ENCODE data around the gene ALMS1.
"Not testable (repeated sequence)": the region's sequence is repeated elsewhere in the genome, so short reads cannot be mapped to it uniquely, and the experiment has no call there.

Gene ALMS1

DNA sequence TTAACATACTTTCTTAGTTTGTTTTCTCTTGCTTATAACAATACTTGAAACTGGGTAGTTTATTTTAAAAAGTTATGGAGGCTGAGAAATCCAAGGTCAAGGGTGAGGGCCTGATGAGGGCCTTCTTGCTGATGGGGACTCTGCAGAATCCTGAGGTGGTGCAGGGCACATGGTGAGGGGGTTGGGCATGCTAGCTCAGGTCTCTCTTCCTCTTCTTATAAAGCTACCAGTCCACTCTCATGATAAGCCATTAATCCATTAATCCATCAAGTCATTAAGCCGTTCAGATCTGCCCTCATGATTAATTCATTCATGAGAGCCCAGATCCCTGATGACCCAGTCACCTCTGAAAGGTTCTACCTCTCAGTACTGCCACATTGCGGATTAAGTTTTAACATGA is 21.4 kb downstream of the ALMS1 start:
- DNase-seq = no peak

DNA sequence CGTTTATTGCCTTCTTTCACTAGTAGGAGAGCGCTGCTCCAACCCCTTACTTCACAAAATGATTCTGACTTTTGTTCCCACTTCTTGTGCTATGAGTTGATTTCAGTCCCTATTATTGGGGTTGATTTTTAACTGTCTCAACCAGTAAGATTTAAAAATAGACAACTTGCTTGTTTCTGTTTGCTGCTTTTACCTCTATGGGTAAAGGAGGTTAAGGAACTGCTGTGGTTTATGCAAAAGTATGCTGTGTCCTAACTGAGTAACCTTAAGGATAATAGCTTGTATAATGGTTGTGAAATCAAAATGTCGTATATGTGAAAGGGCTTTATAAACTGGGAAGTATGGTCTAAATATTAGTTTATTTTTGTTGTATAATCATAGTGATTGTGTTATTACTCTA is 22.6 kb downstream of the ALMS1 start:
- no peak for DNase-seq

DNA sequence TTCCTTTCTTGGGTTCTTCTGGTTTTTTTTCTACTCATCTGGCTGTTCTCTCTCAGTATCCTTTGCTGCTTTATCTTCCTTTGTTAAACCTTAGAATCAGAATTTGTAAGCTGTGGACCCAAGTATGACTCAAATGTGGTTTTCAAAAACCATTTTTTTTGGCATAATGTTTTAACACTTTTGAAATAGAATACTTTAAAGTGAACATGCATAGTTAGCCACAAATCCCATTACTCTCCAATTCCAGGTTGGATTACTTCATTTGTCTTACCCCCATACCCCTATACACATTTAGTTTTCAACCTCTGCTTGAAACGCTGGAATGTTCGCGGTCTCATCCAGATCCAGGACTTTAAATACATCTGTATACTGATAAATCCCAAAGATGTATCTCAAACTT is 29.1 kb downstream of the ALMS1 start:
- peak; percentile 18 for DNase-seq

DNA sequence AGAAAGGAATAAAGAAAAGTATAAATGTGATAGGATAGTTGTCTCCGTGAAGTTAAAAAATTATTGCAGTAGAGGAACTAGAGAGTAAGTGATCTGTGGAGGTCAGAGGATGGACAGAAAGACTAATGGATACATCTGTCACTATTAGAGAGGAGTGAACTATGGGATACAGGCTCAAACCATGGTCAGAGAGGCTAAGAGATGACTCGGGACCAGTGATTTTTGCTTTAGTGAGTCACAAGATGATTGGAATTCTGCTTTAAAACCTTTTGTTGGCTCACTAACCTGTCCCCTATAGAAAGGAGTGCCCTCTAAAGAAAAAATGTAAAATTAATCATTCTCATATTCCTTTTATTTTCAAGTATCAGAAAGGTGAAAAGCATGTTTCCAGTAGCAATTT is 30.3 kb downstream of the ALMS1 start:
- no peak for DNase-seq

DNA sequence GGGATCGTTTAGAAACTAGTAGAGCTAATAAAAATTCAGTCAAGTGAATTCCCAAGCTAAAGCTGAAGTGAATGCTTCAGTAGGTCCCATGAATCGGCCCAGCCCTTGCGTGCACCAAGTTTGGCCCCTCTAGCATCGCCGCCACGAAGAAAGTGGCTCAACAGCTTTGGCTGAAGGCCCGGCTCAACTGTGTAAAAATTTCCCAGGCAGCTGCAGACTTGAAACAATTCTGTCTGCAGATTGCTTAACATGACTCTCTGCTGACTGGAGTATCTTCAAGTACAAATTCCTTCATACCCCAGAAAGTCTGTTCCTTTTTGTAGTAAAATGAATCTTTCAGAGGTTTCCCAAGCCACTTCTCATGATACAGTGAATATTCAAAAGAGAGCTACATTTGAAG is 32.7 kb downstream of the ALMS1 start:
- no peak for DNase-seq

DNA sequence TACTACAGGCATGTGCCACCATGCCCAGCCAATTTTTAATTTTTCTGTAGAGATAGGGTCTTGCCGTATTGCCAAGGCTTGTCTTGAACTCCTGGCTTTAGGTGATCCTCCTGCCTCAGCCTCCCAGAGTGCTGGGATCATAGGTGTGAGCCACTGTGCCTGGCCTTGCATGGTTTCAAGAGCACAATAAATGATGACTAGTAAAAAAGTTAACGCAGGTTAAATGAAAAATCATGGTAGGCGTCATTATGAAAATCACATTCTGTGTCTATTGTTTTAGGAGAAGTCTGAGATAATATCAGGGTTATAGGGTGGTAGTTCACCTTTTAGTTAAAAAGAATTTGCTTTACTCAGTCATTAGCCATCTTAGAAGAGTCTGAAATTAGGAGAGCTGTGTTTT is 38.3 kb downstream of the ALMS1 start:
- DNase-seq = no peak

DNA sequence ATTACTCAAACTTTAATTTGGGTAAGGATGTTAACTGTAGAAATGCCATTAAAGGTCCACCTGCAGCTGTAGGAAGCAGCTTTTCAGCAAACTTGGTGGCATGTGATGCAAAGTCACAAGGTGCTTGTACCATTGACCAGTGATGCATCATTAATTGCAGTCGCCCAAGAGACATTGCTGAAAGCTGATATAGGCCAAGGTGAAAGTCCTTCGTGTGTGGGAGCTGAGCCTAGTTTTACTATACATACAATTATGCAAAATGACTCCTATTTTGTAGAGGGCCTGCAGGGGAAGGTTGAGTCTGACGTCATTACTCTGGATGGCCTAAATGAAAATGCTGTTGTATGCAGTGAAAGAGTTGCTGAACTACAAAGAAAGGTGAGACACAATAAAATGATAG is 40.5 kb downstream of the ALMS1 start:
- no peak for DNase-seq

DNA sequence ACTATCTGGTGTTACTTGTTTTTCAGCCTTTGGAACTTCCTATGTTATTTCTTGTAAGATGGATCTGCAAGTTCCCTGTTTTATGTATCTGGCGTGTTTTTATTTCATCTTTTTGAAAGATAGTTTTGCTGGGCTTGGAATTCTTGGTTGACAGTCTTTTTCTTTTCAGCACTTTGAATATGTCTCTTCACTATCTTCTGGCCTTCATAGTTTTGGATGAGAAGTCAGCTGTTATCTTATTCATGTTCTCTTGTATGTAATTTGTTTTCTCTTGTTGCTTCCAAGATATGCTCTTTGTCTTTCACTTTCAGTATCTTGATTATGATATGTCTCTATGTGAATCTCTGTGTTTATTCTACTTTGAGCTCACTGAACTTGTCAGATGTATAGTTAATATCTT is 50.4 kb downstream of the ALMS1 start:
- DNase-seq = no peak

DNA sequence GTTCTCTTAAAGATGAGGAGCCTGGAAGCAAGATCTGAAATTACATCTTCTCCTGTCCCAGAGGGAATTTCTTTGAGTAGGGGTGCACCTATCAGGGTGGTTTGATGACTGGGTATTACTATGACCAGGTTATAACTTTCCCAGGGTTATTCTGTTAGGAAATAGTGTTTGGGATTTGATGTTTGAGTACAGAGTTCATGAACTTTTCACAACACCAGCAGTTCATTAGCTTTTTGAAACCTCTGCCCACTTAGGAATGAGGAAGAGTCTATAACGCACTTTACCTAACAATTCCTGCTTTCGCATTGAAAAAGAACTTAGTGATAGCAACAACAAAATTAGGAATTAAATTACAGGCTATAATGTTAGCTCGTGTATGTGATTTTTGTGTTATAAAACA is 58.6 kb downstream of the ALMS1 start:
- DNase-seq = no peak

DNA sequence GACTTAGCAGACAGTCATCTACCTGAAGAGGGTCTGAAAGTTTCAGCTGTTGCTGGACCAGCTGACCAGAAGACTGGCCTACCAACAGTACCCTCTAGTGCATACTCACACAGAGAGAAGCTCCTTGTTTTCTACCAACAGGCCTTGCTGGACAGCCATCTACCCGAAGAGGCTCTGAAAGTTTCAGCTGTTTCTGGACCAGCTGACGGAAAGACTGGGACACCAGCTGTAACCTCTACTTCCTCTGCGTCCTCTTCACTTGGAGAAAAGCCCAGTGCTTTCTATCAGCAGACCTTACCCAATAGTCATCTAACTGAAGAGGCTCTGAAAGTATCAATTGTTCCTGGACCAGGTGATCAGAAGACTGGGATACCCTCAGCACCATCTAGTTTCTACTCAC is 63.2 kb downstream of the ALMS1 start:
- DNase-seq = no peak

DNA sequence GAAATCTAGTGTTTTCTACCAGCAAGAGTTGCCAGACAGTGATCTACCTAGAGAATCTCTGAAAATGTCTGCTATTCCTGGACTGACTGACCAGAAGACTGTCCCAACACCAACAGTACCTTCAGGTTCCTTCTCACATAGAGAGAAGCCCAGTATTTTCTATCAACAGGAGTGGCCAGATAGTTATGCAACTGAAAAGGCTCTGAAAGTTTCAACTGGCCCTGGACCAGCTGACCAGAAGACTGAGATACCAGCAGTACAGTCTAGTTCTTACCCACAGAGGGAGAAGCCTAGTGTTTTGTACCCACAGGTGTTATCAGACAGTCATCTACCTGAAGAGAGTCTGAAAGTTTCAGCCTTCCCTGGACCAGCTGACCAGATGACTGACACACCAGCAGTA is 63.8 kb downstream of the ALMS1 start:
- no peak for DNase-seq

DNA sequence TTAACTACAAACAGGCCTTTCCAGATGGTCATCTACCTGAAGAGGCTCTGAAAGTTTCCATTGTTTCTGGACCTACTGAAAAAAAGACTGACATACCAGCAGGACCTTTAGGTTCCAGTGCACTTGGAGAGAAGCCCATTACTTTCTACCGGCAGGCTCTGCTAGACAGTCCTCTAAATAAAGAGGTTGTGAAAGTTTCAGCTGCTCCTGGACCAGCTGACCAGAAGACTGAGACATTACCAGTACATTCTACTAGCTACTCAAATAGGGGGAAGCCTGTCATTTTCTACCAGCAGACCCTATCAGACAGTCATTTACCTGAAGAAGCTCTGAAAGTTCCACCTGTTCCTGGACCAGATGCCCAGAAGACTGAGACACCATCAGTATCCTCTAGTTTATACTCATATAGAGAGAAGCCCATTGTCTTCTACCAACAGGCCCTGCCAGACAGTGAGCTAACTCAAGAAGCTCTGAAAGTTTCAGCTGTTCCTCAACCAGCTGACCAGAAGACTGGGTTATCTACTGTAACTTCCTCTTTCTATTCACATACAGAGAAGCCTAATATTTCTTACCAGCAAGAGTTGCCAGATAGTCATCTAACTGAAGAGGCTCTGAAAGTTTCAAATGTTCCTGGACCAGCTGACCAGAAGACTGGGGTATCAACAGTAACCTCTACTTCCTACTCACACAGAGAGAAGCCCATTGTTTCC is 65.8 kb downstream of the ALMS1 start:
- no peak for DNase-seq

DNA sequence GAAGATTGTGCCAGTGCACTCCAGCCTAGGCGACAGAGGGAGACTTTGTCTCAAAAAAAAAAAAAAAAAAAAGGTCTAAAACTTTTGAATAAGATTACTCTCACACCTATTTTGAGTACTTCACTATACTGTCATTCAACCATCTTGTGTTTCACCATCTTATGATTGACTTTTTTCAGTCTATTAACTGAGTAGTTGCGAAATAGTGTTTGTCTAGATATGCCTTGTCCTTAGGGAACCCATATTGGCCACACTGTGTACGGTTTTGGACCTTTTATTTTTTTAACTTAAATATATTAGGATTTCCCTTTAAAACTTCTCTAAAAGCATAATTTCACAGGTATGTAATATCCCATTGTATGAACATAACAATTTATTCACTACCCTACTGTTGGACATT is 72.3 kb downstream of the ALMS1 start:
- DNase-seq = no peak

DNA sequence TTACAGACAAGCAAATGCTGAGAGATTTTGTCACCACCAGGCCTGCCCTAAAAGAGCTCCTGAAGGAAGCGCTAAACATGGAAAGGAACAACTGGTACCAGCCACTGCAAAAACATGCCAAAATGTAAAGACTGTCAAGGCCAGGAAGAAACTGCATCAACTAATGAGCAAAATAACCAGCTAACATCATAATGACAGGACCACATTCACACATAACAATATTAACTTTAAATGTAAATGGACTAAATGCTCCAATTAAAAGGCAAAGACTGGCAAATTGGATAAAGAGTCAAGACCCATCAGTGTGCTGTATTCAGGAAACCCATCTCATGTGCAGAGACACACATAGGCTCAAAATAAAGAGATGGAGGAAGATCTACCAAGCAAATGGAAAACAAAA is 76.8 kb downstream of the ALMS1 start:
- not testable (repeated sequence) for DNase-seq

DNA sequence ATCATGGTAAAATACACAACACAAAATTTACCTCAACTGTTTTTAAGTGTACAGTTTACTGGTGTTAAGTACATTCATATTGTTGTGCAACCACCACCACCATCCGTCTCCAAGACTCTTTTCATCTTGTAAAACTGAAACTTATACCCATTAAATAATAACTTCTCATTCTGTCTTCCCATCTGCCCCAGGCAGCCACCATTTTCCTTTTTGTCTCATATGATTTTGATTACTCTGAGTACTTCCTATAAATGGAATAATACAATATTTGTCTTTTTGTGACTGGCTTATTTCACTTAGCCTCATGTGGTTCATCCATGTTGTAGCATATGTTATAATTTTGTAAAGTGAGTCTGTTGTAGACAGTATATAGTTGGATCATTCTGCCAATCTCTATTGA is 82.7 kb downstream of the ALMS1 start:
- no peak for DNase-seq

DNA sequence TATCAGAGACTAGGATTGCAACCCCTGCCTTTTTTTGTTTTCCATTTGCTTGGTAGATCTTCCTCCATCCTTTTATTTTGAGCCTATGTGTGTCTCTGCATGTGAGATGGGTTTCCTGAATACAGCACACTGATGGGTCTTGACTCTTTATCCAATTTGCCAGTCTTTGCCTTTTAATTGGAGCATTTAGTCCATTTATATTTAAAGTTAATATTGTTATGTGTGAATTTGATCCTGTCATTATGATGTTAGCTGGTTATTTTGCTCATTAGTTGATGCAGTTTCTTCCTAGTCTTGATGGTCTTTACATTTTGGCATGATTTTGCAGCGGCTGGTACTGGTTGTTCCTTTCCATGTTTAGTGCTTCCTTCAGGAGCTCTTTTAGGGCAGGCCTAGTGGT is 98.2 kb downstream of the ALMS1 start:
- not testable (repeated sequence) for DNase-seq

DNA sequence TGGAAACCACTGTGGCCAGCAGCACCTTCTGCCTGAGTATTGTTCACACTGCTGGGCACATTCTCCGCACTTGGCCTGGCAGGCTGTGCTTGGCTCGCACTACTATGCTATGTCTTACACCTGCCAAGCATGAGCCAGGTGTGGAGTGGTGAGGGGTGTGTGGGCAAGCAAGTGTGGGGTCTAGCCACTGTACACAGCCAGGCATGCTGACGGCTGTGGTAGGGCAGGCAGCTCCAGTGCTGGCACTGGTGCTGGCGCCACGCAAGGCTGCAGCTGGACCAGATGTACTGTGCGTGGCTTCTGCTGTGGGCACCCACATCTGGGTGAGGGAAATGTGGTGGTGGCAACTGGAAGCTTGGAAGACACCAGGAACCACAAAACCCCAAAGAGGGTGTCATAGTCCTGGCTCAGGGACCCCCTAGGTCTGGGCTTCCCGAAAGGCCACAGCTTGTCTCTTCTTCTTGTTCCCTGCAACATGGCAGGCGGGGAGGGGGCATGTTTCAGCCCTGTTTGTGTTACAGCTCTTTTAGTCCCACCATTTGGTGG is 101.5 kb downstream of the ALMS1 start:
- no peak for DNase-seq

DNA sequence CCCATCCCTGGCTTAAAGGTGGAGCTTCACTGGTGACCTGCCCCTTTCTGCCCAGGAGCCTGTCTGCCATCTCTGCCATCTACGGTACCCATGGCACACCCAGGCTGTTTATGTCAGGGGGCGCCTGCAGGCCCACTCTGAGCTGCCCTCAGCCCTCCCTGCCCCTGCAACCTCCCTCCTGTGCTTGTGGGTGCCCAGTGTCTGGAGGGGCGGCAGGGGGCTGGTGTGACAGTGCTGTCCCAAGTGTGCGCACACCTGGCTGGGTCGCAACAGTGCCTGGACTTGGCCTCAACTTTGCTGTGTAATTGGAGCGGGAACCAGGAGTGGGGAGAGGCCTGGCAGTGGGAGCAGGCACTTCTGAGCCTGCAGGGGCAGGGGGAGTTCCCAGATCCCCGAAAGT is 102.4 kb downstream of the ALMS1 start:
- DNase-seq = no peak

DNA sequence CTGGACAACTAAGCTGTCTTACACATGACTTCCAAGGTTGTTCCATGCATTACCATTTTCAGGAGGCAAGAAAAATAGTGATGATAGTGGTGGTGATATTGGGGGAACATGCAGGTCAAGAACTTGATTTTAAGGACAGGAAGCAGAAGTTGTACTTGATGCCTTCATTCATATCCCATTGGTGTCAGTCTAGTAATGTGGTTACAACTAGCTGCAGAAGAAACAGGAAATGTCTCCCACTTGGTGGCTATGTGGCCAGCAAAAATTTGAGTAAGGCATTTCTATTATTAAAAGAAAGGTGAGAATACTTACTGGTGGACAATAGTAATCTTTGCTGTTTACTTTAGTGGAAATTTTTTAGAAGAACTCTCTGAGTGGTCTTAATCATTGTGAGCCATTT is 103.4 kb downstream of the ALMS1 start:
- no peak for DNase-seq

DNA sequence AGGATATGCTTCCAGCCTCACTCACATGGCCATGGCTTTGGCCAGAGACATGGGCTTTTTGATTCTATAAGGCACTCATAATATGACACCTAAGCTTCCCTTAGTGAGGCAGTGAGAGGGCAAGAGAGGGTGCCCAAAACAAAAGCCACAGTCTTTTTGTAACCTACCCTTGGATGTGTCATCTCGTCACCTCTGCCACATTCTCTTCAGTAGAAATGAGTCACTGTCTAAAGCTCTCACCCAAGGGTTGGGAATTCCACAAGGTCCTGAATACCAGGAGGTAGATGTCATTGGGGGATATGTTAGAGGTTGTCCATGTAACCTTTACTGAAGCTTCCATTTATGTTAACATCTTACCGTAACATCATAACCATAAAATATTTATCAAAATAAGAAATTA is 108.4 kb downstream of the ALMS1 start:
- DNase-seq = peak; percentile 4

DNA sequence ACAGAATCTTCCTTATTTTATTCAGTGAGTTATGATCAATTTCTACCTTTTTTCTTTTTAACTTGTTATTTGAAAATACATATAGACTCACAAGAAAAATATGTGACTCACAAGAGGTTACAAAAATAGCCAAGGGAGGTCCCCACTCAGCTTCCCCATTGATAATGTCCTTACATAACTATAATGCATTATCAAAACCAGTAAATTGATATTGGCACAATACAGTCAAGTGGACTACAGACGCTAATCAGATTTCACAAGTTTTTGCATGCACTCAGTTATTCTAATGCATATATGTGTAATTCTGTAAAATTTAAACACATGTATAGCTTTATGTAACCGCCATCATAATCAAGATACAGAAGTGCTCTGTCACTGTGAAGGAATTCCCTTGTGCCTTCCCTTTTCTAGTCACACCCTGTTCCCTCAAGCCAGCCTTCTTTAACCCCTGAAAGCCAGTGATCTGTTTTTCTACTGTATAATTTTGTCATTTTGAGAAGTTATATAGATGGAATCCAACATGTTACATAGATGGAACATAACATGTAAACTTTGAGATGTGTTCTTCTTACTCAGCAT is 118.4 kb downstream of the ALMS1 start:
- DNase-seq = no peak

DNA sequence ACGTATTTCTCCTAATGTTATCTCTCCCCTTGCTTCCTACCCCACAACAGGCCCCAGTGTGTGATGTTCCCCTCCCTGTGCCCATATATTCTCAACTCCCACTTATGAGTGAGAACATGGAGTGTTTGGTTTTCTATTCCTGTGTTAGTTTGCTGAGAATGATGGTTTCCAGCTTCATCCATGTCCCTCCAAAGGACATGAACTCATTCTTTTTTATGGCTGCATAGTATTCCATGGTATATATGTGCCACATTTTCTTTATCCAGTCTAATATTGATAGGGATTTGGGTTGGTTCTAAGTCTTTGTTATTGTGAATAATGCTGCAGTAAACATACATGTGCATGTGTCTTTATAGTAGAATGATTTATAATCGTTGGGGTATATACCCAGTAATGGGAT is 119.2 kb downstream of the ALMS1 start:
- DNase-seq = not testable (repeated sequence)

DNA sequence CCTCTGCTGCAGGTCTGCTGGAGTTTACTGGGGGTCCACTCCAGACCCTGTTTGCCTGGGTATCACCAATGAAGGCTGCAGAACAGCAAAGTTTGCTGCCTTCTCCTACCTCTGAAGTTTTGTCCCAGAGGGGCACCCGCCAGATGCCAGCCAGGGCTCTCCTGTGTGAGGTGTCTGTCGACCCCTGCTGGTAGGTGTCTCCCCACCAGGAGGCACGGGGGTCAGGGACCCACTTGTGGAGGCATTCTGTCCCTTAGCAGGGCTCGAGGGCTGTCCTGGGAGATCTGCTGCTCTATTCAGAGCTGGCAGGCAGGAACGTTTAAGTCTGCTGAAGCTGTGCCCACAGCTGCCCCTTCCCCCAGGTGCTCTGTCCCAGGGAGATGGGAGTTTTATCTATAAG is 124.8 kb downstream of the ALMS1 start:
- DNase-seq = not testable (repeated sequence)

DNA sequence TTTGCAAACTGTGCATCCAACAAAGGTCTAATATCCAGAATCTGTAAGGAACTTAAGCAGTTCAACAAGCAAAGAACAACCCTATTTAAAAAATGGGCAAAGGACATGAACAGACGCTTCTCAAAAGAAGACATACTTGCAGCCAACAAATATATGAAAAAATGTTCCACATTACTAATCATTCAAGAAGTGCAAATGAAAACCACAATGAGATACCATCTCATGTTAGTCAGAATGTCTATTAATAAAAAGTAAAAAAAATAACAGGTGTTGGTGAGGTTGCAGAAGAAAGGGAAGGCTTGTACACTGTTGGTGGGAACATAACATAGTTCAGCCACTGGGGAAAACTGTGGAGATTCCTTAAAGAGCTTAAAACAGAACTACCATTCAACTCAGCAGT is 130.4 kb downstream of the ALMS1 start:
- DNase-seq = no peak

DNA sequence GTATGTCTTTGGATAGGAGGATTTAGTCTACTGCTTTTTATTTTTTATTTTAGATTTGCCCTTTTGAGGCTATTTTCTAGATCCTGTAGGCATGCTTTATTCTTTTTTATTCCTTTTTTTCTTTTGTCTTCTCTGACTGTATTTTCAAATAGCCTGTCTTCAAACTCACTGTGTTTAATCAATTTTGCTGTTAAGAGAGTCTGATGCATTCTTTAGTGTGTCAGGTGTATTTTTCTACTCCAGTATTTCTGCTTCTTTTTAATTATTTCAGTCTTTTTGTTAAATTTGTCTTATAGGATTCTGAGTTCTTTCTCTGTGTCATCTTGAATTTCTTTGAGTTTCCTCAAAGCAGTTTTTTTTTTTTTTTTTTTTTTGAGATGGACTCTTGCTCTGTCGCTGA is 143.1 kb downstream of the ALMS1 start:
- no peak for DNase-seq

Data from activated CD4-positive, alpha-beta T cell treated with anti-CD3 and anti-CD28 coated beads, Interleukin-2, amount 50 U/mL, for 16 hours (primary cell).